Loucy (cell line): ENCODE data around the gene CT47C1.

ENCODE experiments used
- H2AFZ ChIP-seq: fragments of 200-600 bp; sonication (generic); 2 replicates; pipeline ENCODE4 v1.6.0; 2016; ENCODE audit warnings: antibody characterized with exemption, mild to moderate bottlenecking, low read length, moderate library complexity
- H3F3A ChIP-seq: fragments of 200-600 bp; 2 replicates; pipeline ENCODE4 v1.6.0; 2016; ENCODE audit warnings: antibody characterized with exemption, low read depth, mild to moderate bottlenecking
- H3K27me3 ChIP-seq: fragments of 200-600 bp; sonication (generic); 2 replicates; pipeline ENCODE4 v1.6.1; 2014; ENCODE audit warnings: low read length, mild to moderate bottlenecking; ENCODE audit not compliant: insufficient read depth, poor library complexity, severe bottlenecking
- H3K36me3 ChIP-seq: fragments of 200-600 bp; sonication (generic); 2 replicates; pipeline ENCODE4 v1.6.1; 2016; ENCODE audit warnings: low read length; ENCODE audit not compliant: insufficient read depth
- H3K4me1 ChIP-seq: fragments of 200-600 bp; sonication (generic); 2 replicates; pipeline ENCODE4 v1.5.1; 2014; ENCODE audit warnings: low read length, mild to moderate bottlenecking; ENCODE audit not compliant: insufficient read depth, poor library complexity, severe bottlenecking
- H3K4me2 ChIP-seq: fragments of 200-600 bp; sonication (generic); 2 replicates; pipeline ENCODE4 v1.6.0; 2014; ENCODE audit warnings: antibody characterized with exemption, low read length, low read depth, mild to moderate bottlenecking; ENCODE audit not compliant: poor library complexity, severe bottlenecking
- H3K4me3 ChIP-seq: fragments of 200-600 bp; sonication (generic); 2 replicates; pipeline ENCODE4 v1.5.1; 2014; ENCODE audit warnings: low read length, mild to moderate bottlenecking, mixed read lengths; ENCODE audit not compliant: poor library complexity, severe bottlenecking
- H3K79me2 ChIP-seq: fragments of 200-600 bp; sonication (generic); 2 replicates; pipeline ENCODE4 v1.6.1; 2014; ENCODE audit warnings: low read length; ENCODE audit not compliant: insufficient read depth
- H3K9ac ChIP-seq: fragments of 200-600 bp; sonication (generic); 2 replicates; pipeline ENCODE4 v1.6.0; 2014; ENCODE audit warnings: mild to moderate bottlenecking, low read depth, low read length, moderate library complexity; ENCODE audit not compliant: poor library complexity, severe bottlenecking
- H3K9me2 ChIP-seq: fragments of 200-600 bp; sonication (generic); replicated peaks from 2 replicates; pipeline ENCODE4 v1.6.1; 2016; ENCODE audit warnings: low read depth, low read length, mixed read lengths
- H3K9me3 ChIP-seq: fragments of 200-600 bp; sonication (generic); 2 replicates; pipeline ENCODE4 v1.6.1; 2014; ENCODE audit warnings: mild to moderate bottlenecking, antibody characterized with exemption, low read length, low read depth; ENCODE audit not compliant: insufficient read depth
- H4K20me1 ChIP-seq: fragments of 200-600 bp; sonication (generic); 2 replicates; pipeline ENCODE4 v1.6.0; 2014; ENCODE audit warnings: antibody characterized with exemption, low read length, mild to moderate bottlenecking; ENCODE audit not compliant: insufficient read depth, poor library complexity, severe bottlenecking
- EZH2phosphoT487 ChIP-seq: fragments of 200-600 bp; IDR thresholded peaks from 2 replicates; pipeline ENCODE4 v1.6.1; 2018; ENCODE audit warnings: antibody characterized with exemption, mild to moderate bottlenecking, moderate library complexity, borderline replicate concordance
- TF ChIP-seq, protein P1 (sequence below): fragments of 200-600 bp; sonication (generic); conservative IDR thresholded peaks from 2 replicates; pipeline ENCODE4 v1.5.1; 2014; ENCODE audit warnings: mild to moderate bottlenecking, antibody characterized with exemption, low read length

The CT47C1 gene

DNA sequence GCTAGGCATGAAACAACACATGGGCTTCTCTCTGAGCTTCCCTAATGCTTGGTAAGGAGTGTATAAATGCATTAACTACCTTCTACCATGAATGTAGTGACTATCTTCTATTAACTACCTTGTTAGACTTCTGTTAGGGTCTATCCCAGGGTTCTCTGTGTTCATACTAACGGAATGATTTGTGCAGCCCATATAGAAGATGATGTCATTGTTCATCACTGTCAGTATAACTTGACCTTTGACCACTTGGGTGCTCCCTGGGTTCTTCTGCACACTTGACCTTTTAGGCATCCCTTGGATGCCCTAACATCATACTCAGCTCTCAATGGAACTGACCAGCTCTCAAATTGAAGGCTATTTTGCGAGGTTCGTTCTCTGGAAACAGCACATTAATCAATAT is 30.8 kb upstream of the CT47C1 start:
- Histone ChIP-seq H3K4me2 (no peak overlapping the region), H3K27me3 (no peaks in the 10 kb centered on the region)

DNA sequence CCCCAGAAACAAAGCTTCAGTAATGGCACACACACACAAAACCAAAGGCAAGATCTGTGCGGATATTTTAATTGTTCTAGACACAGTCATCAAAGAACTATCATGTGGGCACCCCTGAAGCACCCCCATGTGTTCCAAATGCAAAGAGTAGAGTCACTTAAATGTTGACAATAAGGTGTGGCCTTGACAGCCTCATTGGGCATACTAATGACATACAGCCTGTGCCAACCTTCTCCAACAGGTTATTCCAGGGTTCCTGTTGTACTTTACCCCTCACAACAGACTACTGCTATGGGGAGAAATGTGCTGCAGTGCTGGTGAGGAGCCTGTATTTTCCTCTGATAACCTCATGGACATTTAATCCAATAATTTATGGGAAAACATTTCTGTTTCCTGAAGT is 29.8 kb upstream of the CT47C1 start:
- Histone ChIP-seq H3K4me2 (no peak overlapping the region), H4K20me1 (no peaks in the 10 kb centered on the region)

More for the DNA sequence above, 30.8 kb upstream of the CT47C1 start:
- Histone ChIP-seq H4K20me1 (no peaks in the 10 kb centered on the region), H2AFZ (no peak overlapping the region), H3K36me3 (no peaks in the 10 kb centered on the region), H3F3A (no peaks in the 10 kb centered on the region), H3K4me1 (no peaks in the 10 kb centered on the region), H3K79me2 (no peaks in the 10 kb centered on the region), H3K9me2 (no peaks in the 10 kb centered on the region), H3K9me3 (no peaks in the 10 kb centered on the region), H3K9ac (no peak overlapping the region), H3K4me3 (no peak overlapping the region)
- TF ChIP-seq, protein P1, sequence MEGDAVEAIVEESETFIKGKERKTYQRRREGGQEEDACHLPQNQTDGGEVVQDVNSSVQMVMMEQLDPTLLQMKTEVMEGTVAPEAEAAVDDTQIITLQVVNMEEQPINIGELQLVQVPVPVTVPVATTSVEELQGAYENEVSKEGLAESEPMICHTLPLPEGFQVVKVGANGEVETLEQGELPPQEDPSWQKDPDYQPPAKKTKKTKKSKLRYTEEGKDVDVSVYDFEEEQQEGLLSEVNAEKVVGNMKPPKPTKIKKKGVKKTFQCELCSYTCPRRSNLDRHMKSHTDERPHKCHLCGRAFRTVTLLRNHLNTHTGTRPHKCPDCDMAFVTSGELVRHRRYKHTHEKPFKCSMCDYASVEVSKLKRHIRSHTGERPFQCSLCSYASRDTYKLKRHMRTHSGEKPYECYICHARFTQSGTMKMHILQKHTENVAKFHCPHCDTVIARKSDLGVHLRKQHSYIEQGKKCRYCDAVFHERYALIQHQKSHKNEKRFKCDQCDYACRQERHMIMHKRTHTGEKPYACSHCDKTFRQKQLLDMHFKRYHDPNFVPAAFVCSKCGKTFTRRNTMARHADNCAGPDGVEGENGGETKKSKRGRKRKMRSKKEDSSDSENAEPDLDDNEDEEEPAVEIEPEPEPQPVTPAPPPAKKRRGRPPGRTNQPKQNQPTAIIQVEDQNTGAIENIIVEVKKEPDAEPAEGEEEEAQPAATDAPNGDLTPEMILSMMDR: no peak
- no peak for TF ChIP-seq EZH2phosphoT487

DNA sequence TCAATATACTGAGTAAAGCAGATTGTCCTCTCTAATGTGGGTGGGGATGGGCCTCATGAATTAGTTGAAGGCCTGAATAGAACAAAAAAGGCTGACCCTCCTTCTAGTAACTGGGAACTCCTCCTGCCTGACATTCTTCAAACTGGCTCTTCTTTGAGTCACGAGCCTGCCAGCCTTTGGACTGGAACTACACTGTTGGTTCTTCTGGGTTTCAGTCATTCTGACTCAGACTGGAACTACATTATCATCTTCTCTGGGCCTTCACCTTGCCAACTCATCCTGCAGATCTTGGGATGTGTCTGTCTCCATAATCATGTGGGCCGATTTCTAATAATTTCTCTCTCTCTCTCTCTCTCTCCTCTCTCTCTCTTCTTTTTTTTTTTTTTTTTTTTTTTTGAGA is 26.9 kb upstream of the CT47C1 start:
- Histone ChIP-seq H3F3A (no peaks in the 10 kb centered on the region), H3K9ac (no peak overlapping the region), H3K36me3 (no peaks in the 10 kb centered on the region), H3K9me3 (no peaks in the 10 kb centered on the region), H3K27me3 (no peaks in the 10 kb centered on the region), H3K9me2 (no peaks in the 10 kb centered on the region), H3K4me1 (no peaks in the 10 kb centered on the region), H3K4me3 (no peak overlapping the region), H2AFZ (no peak overlapping the region), H4K20me1 (no peaks in the 10 kb centered on the region), H3K79me2 (no peaks in the 10 kb centered on the region), H3K4me2 (no peak overlapping the region)
- TF ChIP-seq, protein P1: no peak

More for the DNA sequence above, 29.8 kb upstream of the CT47C1 start:
- TF ChIP-seq, protein P1: no peak
- no peaks in the 10 kb centered on the region for H3K9me3 ChIP-seq
- H3K9ac ChIP-seq: no peak overlapping the region
- no peaks in the 10 kb centered on the region for H3K36me3 ChIP-seq
- H3K27me3 ChIP-seq: no peaks in the 10 kb centered on the region
- H2AFZ ChIP-seq: no peak overlapping the region
- no peaks in the 10 kb centered on the region for H3K9me2 ChIP-seq
- H3K4me3 ChIP-seq: no peak overlapping the region
- H3K4me1 ChIP-seq: no peaks in the 10 kb centered on the region
- H3K79me2 ChIP-seq: no peaks in the 10 kb centered on the region
- no peaks in the 10 kb centered on the region for H3F3A ChIP-seq
